GM21381 (cell line): ENCODE measurements around the gene ZIC2.

ENCODE experiments used
- ATAC-seq: cut with Tn5 transposase; IDR thresholded peaks from one replicate; pipeline ENCODE4 v1.9.1; 2021; ENCODE audit warnings: mild to moderate bottlenecking, moderate library complexity; ENCODE audit not compliant: unreplicated experiment

ZIC2 gene

GRCh38 chr13:99985241-99985874 is 3.8 kb downstream of the ZIC2 start:
- no peak for ATAC-seq

- ATAC-seq = no peak
These were observed 4.4 kb downstream of the ZIC2 start for GRCh38 chr13:99985886-99986527.

- ATAC-seq = no peak
These were observed 5.2 kb downstream of the ZIC2 start for GRCh38 chr13:99986741-99987140.

GRCh38 chr13:99987154-99988019 is 5.8 kb downstream of the ZIC2 start:
- ATAC-seq = no peak

- no peak for ATAC-seq
These were observed 7.1 kb downstream of the ZIC2 start for GRCh38 chr13:99988529-99989275.

GRCh38 chr13:99989276-99990125 is 7.9 kb downstream of the ZIC2 start:
- no peak for ATAC-seq

- ATAC-seq = no peak
These were observed 8.8 kb downstream of the ZIC2 start for GRCh38 chr13:99990126-99990977.

- ATAC-seq = no peak
These were observed 9.6 kb downstream of the ZIC2 start for GRCh38 chr13:99991013-99991827.

GRCh38 chr13:99991828-99992775 is 10.5 kb downstream of the ZIC2 start:
- ATAC-seq = no peak

GRCh38 chr13:99992949-99993351 is 11.4 kb downstream of the ZIC2 start:
- ATAC-seq = no peak

- no peak for ATAC-seq
These were observed 12.4 kb downstream of the ZIC2 start for GRCh38 chr13:99993660-99994637.

GRCh38 chr13:99994638-99995020 is 13.0 kb downstream of the ZIC2 start:
- ATAC-seq = no peak

- no peak for ATAC-seq
These were observed 13.6 kb downstream of the ZIC2 start for GRCh38 chr13:99995104-99995588.

GRCh38 chr13:99995589-99996380 is 14.2 kb downstream of the ZIC2 start:
- ATAC-seq = no peak

- ATAC-seq = no peak
These were observed 14.9 kb downstream of the ZIC2 start for GRCh38 chr13:99996381-99996973.
